Measurements from ENCODE around the gene SRM. TPM values are rescaled to one million over a fixed set of nuclear protein-coding genes. Genes with fewer than 3 reads are reported as not detected.

The SRM gene
- total and polyA plus RNA-seq, 4 donors: 8.6 to 59.1 (median 24.3) TPM

DNA sequence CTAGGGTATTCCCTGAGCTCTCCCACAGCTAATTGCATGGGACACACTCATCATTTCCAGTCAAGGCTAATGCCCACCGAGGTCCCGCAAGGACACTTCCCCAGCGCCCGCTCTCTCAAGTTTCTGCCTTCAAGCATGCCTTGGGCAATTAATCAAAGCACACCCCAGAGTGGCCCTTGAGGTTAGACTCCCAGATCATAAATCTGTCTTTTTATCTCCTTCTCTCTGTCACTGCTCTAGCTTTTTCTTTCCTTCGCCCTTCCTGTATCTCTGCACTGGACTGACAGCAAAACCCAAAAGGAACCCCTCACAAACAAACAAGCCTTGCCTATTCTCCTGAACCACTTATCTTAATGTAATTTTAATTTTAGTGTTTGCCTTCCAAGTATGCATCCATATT is 47.8 kb upstream of the SRM start:
- 93% methylated on average over 5 of the region's 5 CpGs for WGBS
- DNase-seq (ENCODE audit: low spot score): no peak
- H3K9me3 ChIP-seq (ENCODE audit: control insufficient read depth in 4 of 4, low read length in 3 of 4): no peaks in the 10 kb centered on the region
- TF ChIP-seq, protein P1, sequence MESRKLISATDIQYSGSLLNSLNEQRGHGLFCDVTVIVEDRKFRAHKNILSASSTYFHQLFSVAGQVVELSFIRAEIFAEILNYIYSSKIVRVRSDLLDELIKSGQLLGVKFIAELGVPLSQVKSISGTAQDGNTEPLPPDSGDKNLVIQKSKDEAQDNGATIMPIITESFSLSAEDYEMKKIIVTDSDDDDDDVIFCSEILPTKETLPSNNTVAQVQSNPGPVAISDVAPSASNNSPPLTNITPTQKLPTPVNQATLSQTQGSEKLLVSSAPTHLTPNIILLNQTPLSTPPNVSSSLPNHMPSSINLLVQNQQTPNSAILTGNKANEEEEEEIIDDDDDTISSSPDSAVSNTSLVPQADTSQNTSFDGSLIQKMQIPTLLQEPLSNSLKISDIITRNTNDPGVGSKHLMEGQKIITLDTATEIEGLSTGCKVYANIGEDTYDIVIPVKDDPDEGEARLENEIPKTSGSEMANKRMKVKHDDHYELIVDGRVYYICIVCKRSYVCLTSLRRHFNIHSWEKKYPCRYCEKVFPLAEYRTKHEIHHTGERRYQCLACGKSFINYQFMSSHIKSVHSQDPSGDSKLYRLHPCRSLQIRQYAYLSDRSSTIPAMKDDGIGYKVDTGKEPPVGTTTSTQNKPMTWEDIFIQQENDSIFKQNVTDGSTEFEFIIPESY (IDR thresholded peaks at IDR 0.05): no peak
- no peak for TF ChIP-seq HNF4A (conservative IDR thresholded peaks at IDR 0.05)
- no peak for TF ChIP-seq EGR1 (IDR thresholded peaks at IDR 0.05; ENCODE audit: low read depth in 2 of 2)
- TF ChIP-seq HNF4G (IDR thresholded peaks at IDR 0.05): no peak
- no peak for TF ChIP-seq SP1 (IDR thresholded peaks at IDR 0.05)
- TF ChIP-seq GABPA (IDR thresholded peaks at IDR 0.05 in 1 of 2, conservative IDR thresholded peaks at IDR 0.05 in 1 of 2): no peak
- TF ChIP-seq, protein P2, sequence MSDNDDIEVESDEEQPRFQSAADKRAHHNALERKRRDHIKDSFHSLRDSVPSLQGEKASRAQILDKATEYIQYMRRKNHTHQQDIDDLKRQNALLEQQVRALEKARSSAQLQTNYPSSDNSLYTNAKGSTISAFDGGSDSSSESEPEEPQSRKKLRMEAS (IDR thresholded peaks at IDR 0.05): no peak
- no peak for TF ChIP-seq FOXA1 (IDR thresholded peaks at IDR 0.05)
- TF ChIP-seq RXRA (IDR thresholded peaks at IDR 0.05): no peak
- TF ChIP-seq YY1 (IDR thresholded peaks at IDR 0.05): no peak
- TF ChIP-seq FOXA2 (IDR thresholded peaks at IDR 0.05): no peak
- no peak for TF ChIP-seq RAD21 (IDR thresholded peaks at IDR 0.05)
- H3K27ac ChIP-seq (ENCODE audit: low read depth in 1 of 2, low read length in 2 of 2): no peak overlapping the region
- no peaks in the 10 kb centered on the region for H3K27me3 ChIP-seq (ENCODE audit: control insufficient read depth in 4 of 4, insufficient read depth in 4 of 4, low read length in 3 of 4)
- no peak overlapping the region for H3K4me3 ChIP-seq (ENCODE audit: low read depth in 1 of 3, low read length in 3 of 3)
- H3K36me3 ChIP-seq (ENCODE audit: control insufficient read depth in 4 of 4, insufficient read depth in 3 of 4, low read depth in 1 of 4, low read length in 3 of 4): peaks cover 5 to 52% (median 38%) of the 10 kb centered on the region in 4 donors
- no peaks in the 10 kb centered on the region for H3K4me1 ChIP-seq (ENCODE audit: control insufficient read depth in 4 of 4, insufficient read depth in 4 of 4, low read length in 3 of 4)
- H3K9ac ChIP-seq (ENCODE audit: low read depth in 1 of 2, low read length in 2 of 2): no peak overlapping the region

DNA sequence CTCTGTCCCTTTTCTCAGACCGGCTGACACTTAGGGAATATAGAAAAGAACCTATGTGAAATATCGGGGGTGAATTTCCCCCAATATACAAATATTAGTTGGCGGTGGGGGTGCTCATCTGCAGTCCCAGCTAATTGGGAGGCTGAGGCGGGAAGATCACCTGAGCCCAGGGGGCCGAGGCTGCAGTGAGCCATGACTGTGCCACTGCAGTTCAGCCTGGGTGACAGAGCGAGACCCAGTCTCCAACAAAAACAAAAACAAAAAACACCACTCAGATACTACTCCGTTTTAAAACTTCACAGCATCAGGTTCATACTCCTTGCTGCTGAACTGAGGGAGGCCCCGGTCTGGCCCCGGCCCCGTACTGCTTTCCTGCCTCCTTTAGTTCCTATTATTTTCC is 45.8 kb upstream of the SRM start:
- Histone ChIP-seq H3K4me1 (ENCODE audit: control insufficient read depth in 4 of 4, insufficient read depth in 4 of 4, low read length in 3 of 4) (no peaks in the 10 kb centered on the region), H3K9me3 (ENCODE audit: control insufficient read depth in 4 of 4, low read length in 3 of 4) (no peaks in the 10 kb centered on the region), H3K36me3 (ENCODE audit: control insufficient read depth in 4 of 4, insufficient read depth in 3 of 4, low read depth in 1 of 4, low read length in 3 of 4) (peaks cover 3 to 40% (median 31%) of the 10 kb centered on the region in 4 donors), H3K4me3 (ENCODE audit: low read depth in 1 of 3, low read length in 3 of 3) (no peak overlapping the region), H3K9ac (ENCODE audit: low read depth in 1 of 2, low read length in 2 of 2) (no peak overlapping the region), H3K27ac (ENCODE audit: low read depth in 1 of 2, low read length in 2 of 2) (no peak overlapping the region), H3K27me3 (ENCODE audit: control insufficient read depth in 4 of 4, insufficient read depth in 4 of 4, low read length in 3 of 4) (no peaks in the 10 kb centered on the region)
- whole genome bisulfite sequencing: 98% methylated on average over 10 of the region's 10 CpGs
- TF ChIP-seq EGR1 (IDR thresholded peaks at IDR 0.05; ENCODE audit: low read depth in 2 of 2) (no peak), SP1 (IDR thresholded peaks at IDR 0.05) (no peak), RXRA (IDR thresholded peaks at IDR 0.05) (no peak), FOXA2 (IDR thresholded peaks at IDR 0.05) (no peak), NR2F2 (IDR thresholded peaks at IDR 0.05) (no peak), TAF1 (conservative IDR thresholded peaks at IDR 0.05) (no peak), RAD21 (IDR thresholded peaks at IDR 0.05) (no peak), JUND (IDR thresholded peaks at IDR 0.05) (no peak), YY1 (IDR thresholded peaks at IDR 0.05) (no peak), HNF4G (IDR thresholded peaks at IDR 0.05) (no peak), GABPA (IDR thresholded peaks at IDR 0.05 in 1 of 2, conservative IDR thresholded peaks at IDR 0.05 in 1 of 2) (no peak), HNF4A (conservative IDR thresholded peaks at IDR 0.05) (no peak)
- TF ChIP-seq, protein P2 (IDR thresholded peaks at IDR 0.05): no peak
- TF ChIP-seq, protein P1 (IDR thresholded peaks at IDR 0.05): no peak
- TF ChIP-seq, protein P3, sequence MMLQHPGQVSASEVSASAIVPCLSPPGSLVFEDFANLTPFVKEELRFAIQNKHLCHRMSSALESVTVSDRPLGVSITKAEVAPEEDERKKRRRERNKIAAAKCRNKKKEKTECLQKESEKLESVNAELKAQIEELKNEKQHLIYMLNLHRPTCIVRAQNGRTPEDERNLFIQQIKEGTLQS (IDR thresholded peaks at IDR 0.05): no peak
- TF ChIP-seq, protein P4, sequence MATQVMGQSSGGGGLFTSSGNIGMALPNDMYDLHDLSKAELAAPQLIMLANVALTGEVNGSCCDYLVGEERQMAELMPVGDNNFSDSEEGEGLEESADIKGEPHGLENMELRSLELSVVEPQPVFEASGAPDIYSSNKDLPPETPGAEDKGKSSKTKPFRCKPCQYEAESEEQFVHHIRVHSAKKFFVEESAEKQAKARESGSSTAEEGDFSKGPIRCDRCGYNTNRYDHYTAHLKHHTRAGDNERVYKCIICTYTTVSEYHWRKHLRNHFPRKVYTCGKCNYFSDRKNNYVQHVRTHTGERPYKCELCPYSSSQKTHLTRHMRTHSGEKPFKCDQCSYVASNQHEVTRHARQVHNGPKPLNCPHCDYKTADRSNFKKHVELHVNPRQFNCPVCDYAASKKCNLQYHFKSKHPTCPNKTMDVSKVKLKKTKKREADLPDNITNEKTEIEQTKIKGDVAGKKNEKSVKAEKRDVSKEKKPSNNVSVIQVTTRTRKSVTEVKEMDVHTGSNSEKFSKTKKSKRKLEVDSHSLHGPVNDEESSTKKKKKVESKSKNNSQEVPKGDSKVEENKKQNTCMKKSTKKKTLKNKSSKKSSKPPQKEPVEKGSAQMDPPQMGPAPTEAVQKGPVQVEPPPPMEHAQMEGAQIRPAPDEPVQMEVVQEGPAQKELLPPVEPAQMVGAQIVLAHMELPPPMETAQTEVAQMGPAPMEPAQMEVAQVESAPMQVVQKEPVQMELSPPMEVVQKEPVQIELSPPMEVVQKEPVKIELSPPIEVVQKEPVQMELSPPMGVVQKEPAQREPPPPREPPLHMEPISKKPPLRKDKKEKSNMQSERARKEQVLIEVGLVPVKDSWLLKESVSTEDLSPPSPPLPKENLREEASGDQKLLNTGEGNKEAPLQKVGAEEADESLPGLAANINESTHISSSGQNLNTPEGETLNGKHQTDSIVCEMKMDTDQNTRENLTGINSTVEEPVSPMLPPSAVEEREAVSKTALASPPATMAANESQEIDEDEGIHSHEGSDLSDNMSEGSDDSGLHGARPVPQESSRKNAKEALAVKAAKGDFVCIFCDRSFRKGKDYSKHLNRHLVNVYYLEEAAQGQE (IDR thresholded peaks at IDR 0.05): no peak
- TF ChIP-seq, protein P5, sequence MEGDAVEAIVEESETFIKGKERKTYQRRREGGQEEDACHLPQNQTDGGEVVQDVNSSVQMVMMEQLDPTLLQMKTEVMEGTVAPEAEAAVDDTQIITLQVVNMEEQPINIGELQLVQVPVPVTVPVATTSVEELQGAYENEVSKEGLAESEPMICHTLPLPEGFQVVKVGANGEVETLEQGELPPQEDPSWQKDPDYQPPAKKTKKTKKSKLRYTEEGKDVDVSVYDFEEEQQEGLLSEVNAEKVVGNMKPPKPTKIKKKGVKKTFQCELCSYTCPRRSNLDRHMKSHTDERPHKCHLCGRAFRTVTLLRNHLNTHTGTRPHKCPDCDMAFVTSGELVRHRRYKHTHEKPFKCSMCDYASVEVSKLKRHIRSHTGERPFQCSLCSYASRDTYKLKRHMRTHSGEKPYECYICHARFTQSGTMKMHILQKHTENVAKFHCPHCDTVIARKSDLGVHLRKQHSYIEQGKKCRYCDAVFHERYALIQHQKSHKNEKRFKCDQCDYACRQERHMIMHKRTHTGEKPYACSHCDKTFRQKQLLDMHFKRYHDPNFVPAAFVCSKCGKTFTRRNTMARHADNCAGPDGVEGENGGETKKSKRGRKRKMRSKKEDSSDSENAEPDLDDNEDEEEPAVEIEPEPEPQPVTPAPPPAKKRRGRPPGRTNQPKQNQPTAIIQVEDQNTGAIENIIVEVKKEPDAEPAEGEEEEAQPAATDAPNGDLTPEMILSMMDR (IDR thresholded peaks at IDR 0.05; ENCODE audit: low read depth, low read length, missing input control): no peak
- DNase-seq (ENCODE audit: low spot score): no peak

All from liver (tissue), 9 donors.